SH-SY5Y (cell line): Measurements from ENCODE around the gene CCDC102A.

Experiments
- GATA2 ChIP-seq: IDR thresholded peaks from 2 replicates; pipeline ENCODE4 v1.6.1; 2011; ENCODE audit warnings: mild to moderate bottlenecking, low read depth, low read length
- GATA3 ChIP-seq: IDR thresholded peaks from 2 replicates; pipeline ENCODE4 v1.6.1; 2011; ENCODE audit warnings: low read depth, mild to moderate bottlenecking, low read length, moderate library complexity

GRCh38 chr16:57498031-57498430 lies 38.3 kb downstream of the CCDC102A start:
- no peak for TF ChIP-seq GATA2
- no peak for TF ChIP-seq GATA3
